Spleen (tissue), 11 donors: ENCODE data around the gene CDC123. TPM values are rescaled to one million over a fixed set of nuclear protein-coding genes. Genes with fewer than 3 reads are reported as not detected.
A peak's percentile ranks its signal among the peaks of the same experiment; 100 is the strongest.

Experiments used
- DNase-seq: peaks from one replicate; pipeline ENCODE4 v3.0.0-alpha.2; 2020
- H3K27ac ChIP-seq, 8 donors: fragments of 200-600 bp; sonication (generic) in 7 of 8; 1 replicate in 4 of 8; 2 replicates in 4 of 8; pipeline versions ENCODE4 v1.5.0 to v1.8.0; 2016 to 2021; ENCODE audit warnings: inconsistent platforms in 4 of 8, mild to moderate bottlenecking in 4 of 8, moderate library complexity in 1 of 8
- H3K27me3 ChIP-seq, 7 donors: fragments of 200-600 bp; sonication (generic) in 6 of 7; replicated peaks in 1 of 7; 1 replicate in 4 of 7; 2 replicates in 3 of 7; pipeline versions ENCODE4 v1.5.0 to v1.8.0; 2016 to 2021; ENCODE audit warnings: inconsistent platforms in 3 of 7, mild to moderate bottlenecking in 1 of 7
- H3K36me3 ChIP-seq, 6 donors: fragments of 200-600 bp; sonication (generic) in 5 of 6; 1 replicate in 4 of 6; 2 replicates in 2 of 6; pipeline versions ENCODE4 v1.5.0 to v1.8.0; 2016 to 2021; ENCODE audit warnings: inconsistent platforms in 2 of 6
- H3K4me1 ChIP-seq, 6 donors: fragments of 200-600 bp; sonication (generic) in 5 of 6; 1 replicate in 3 of 6; 2 replicates in 3 of 6; pipeline versions ENCODE4 v1.5.0 to v1.8.0; 2016 to 2021; ENCODE audit warnings: inconsistent platforms in 3 of 6
- H3K4me3 ChIP-seq, 8 donors: fragments of 200-600 bp; sonication (generic) in 7 of 8; 1 replicate in 4 of 8; 2 replicates in 4 of 8; pipeline versions ENCODE4 v1.5.0 to v1.8.0; 2016 to 2021; ENCODE audit warnings: inconsistent platforms in 4 of 8, mild to moderate bottlenecking in 4 of 8, moderate library complexity in 2 of 8
- H3K9me3 ChIP-seq, 8 donors: fragments of 200-600 bp; sonication (generic) in 7 of 8; 1 replicate in 4 of 8; 2 replicates in 4 of 8; pipeline versions ENCODE4 v1.5.0 to v1.8.0; 2016 to 2021; ENCODE audit warnings: inconsistent platforms in 4 of 8
- CTCF ChIP-seq, 11 experiments: fragments of 200-600 bp in 7 of 11; fragments of 450-650 bp in 4 of 11; sonication (generic) in 4 of 11; IDR thresholded peaks in 8 of 11; conservative IDR thresholded peaks in 3 of 11; 1 replicate in 7 of 11; 2 replicates in 4 of 11; pipeline versions ENCODE4 v1.4.0 to v1.8.0; 2016 to 2021; ENCODE audit warnings: antibody characterized with exemption in 11 of 11, inconsistent platforms in 4 of 11, mild to moderate bottlenecking in 1 of 11
- POLR2A ChIP-seq, 3 donors: fragments of 450-650 bp; IDR thresholded peaks; one replicate each; pipeline ENCODE4 v1.5.1; 2017; ENCODE audit warnings: antibody characterized with exemption in 3 of 3, mild to moderate bottlenecking in 1 of 3
- POLR2AphosphoS5 ChIP-seq, 3 donors: sonication (generic); formaldehyde crosslinking; IDR thresholded peaks; one replicate each; pipeline ENCODE4 v1.5.1; 2017; ENCODE audit warnings: antibody characterized with exemption in 3 of 3
- WGBS, 5 donors: extraction: QIAGEN DNeasy Blood & Tissue Kit in 3 of 5; methylation state at CpG; one replicate each; pipeline versions ENCODE4 v1.1.5 to v1.1.7; 2013 to 2018; 5-methylcytosine and 5-hydroxymethylcytosine counted together
- intact Hi-C: fragments of 100-400 bp; cut with DNase I; formaldehyde crosslinking; loops from one replicate; pipeline ENCODE4 v1.15.0; 2023; ENCODE audit warnings: low total_unique reads
- polyA plus RNA-seq, 3 donors: library from polyadenylated mRNA; stranded (reverse); fragments of 200-250 nt; gene quantifications; one replicate each; pipeline ENCODE4 v1.2.1, GENCODE V29; 2013
- total RNA-seq, 7 donors: library from RNA; depleted of rRNA in 3 of 7; stranded (reverse); fragments of >200 nt in 3 of 7; fragmentation: NEBNext Ultra II Directional in 4 of 7; extraction: Animal tissue kit (Norgen Biotek cat#: 25700) in 4 of 7; gene quantifications; one replicate each; pipeline versions ENCODE4 v1.1.0 to v1.2.1, GENCODE V29; 2016 to 2021
- donor health status: healthy with polysubstance abuse.
- donor health status: DM: no; HTN: no; CAD: no; lungs with moderate emphysema.
- donor health status: DM: no; HTN: no; CAD: no.
- donor health status: Bipolar disorder and iron deficiency.
- donor health status: healthy.
- donor health status: DM: no; HTN: no; CAD: no.
- donor health status: DM: yes; HTN: yes; CAD: no.

The CDC123 gene
- total and polyA plus RNA-seq, 10 donors, result 38.8 to 93.8 (median 59.9) TPM

- peaks cover 5 to 40% (median 18%) of the 10 kb centered on the region in 6 donors for H3K4me1 ChIP-seq
- H3K9me3 ChIP-seq, result no peaks in the 10 kb centered on the region
- H3K36me3 ChIP-seq, result peaks cover 0 to 70% (median 21%) of the 10 kb centered on the region in 6 donors
- WGBS, 5 donors, result 81 to 90% (median 87%) methylated on average over 6 of the region's 6 CpGs
- intact Hi-C loops, result loop anchor here (10.0 kb wide), 1 partner anchor 64 kb away; the partner anchor contains the start of gene SEC61A2
- TF ChIP-seq CTCF (IDR thresholded peaks at IDR 0.05 in 8 of 11, conservative IDR thresholded peaks at IDR 0.05 in 3 of 11) (no peak), POLR2A (IDR thresholded peaks at IDR 0.05) (no peak), POLR2AphosphoS5 (IDR thresholded peaks at IDR 0.05) (no peak)
- no peak overlapping the region for H3K4me3 ChIP-seq
- no peak for DNase-seq
- no peaks in the 10 kb centered on the region for H3K27me3 ChIP-seq
- no peak overlapping the region for H3K27ac ChIP-seq
Observed at GRCh38 chr10:12188656-12189055, 7.3 kb upstream of the CDC123 start.

- TF ChIP-seq POLR2AphosphoS5 (IDR thresholded peaks at IDR 0.05), result no peak
- TF ChIP-seq POLR2A (IDR thresholded peaks at IDR 0.05), result no peak
- TF ChIP-seq CTCF (IDR thresholded peaks at IDR 0.05 in 8 of 11, conservative IDR thresholded peaks at IDR 0.05 in 3 of 11), result no peak
- Histone ChIP-seq H3K27me3 (no peaks in the 10 kb centered on the region), H3K4me3 (no peak overlapping the region), H3K9me3 (no peaks in the 10 kb centered on the region), H3K4me1 (peaks cover 5 to 47% (median 26%) of the 10 kb centered on the region in 6 donors), H3K27ac (no peak overlapping the region), H3K36me3 (peaks cover 0 to 63% (median 18%) of the 10 kb centered on the region in 6 donors)
- WGBS, 5 donors, result 94 to 98% (median 96%) methylated on average over 10 of the region's 10 CpGs
- DNase-seq, result no peak
- intact Hi-C loops, result loop anchor here (10.0 kb wide), 1 partner anchor 65 kb away; the partner anchor contains the start of gene SEC61A2
Observed at GRCh38 chr10:12189426-12189825, 6.6 kb upstream of the CDC123 start.

GRCh38 chr10:12191715-12192114 lies 4.3 kb upstream of the CDC123 start:
- TF ChIP-seq POLR2A (IDR thresholded peaks at IDR 0.05) (no peak), CTCF (IDR thresholded peaks at IDR 0.05 in 8 of 11, conservative IDR thresholded peaks at IDR 0.05 in 3 of 11) (no peak), POLR2AphosphoS5 (IDR thresholded peaks at IDR 0.05) (no peak)
- intact Hi-C loops, result no loop called here
- Histone ChIP-seq H3K27me3 (no peaks in the 10 kb centered on the region), H3K4me1 (peaks cover 6 to 56% (median 32%) of the 10 kb centered on the region in 6 donors), H3K9me3 (no peaks in the 10 kb centered on the region), H3K4me3 (no peak overlapping the region), H3K36me3 (peaks cover 0 to 42% (median 3%) of the 10 kb centered on the region in 6 donors), H3K27ac (peak overlapping the region in 1 of 8 donors; percentile 37)
- WGBS, 5 donors, result 34 to 66% (median 51%) methylated on average over 3 of the region's 3 CpGs
- no peak for DNase-seq

- Histone ChIP-seq H3K9me3 (no peaks in the 10 kb centered on the region), H3K27ac (no peak overlapping the region), H3K27me3 (no peaks in the 10 kb centered on the region), H3K4me3 (no peak overlapping the region), H3K36me3 (peaks cover 0 to 32% (median 0%) of the 10 kb centered on the region in 6 donors), H3K4me1 (peaks cover 19 to 67% (median 47%) of the 10 kb centered on the region in 6 donors)
- TF ChIP-seq CTCF (IDR thresholded peaks at IDR 0.05 in 8 of 11, conservative IDR thresholded peaks at IDR 0.05 in 3 of 11) (no peak), POLR2AphosphoS5 (IDR thresholded peaks at IDR 0.05) (no peak), POLR2A (IDR thresholded peaks at IDR 0.05) (no peak)
- WGBS, 5 donors, result 89 to 94% (median 93%) methylated on average over 5 of the region's 5 CpGs
- no peak for DNase-seq
- intact Hi-C loops, result no loop called here
Observed at GRCh38 chr10:12193193-12193592, 2.8 kb upstream of the CDC123 start.
